H1 (cell line): ENCODE measurements around the gene IGFL2. TPM values are rescaled to one million over a fixed set of nuclear protein-coding genes. Genes with fewer than 3 reads are reported as not detected.

ENCODE experiments used
- BACH1 ChIP-seq: IDR thresholded peaks from 2 replicates; pipeline ENCODE4 v1.6.1; 2012; ENCODE audit warnings: low read length, improper control_type of control experiment
- CHD1 ChIP-seq: IDR thresholded peaks from 2 replicates; pipeline ENCODE4 v1.6.1; 2012; ENCODE audit warnings: low read depth, low read length, improper control_type of control experiment
- EGR1 ChIP-seq: IDR thresholded peaks from 2 replicates; pipeline ENCODE4 v1.6.1; 2011; ENCODE audit warnings: low read depth, low read length, borderline replicate concordance
- TAF7 ChIP-seq: optimal IDR thresholded peaks from 2 replicates; pipeline ENCODE3; 2011; ENCODE audit warnings: low read depth, mild to moderate bottlenecking, inconsistent platforms, low read length, moderate library complexity, borderline replicate concordance
- polyA plus RNA-seq, 7 experiments: library from polyadenylated mRNA; depleted of rRNA in 3 of 7; stranded (reverse) in 5 of 7; unstranded in 2 of 7; fragments of >200 nt in 5 of 7; fragments of 200-250 nt in 2 of 7; gene quantifications; 1 replicate in 5 of 7; 2 replicates in 1 of 7; 4 replicates in 1 of 7; pipeline versions ENCODE4 v1.2.1 to v1.2.3, GENCODE V29; 2011 to 2013; ENCODE audit warnings: missing spikeins in 2 of 7, mixed read lengths in 2 of 7
- total RNA-seq: library from RNA; stranded (reverse); fragmentation: NEBNext Ultra II Directional; extraction: Animal tissue kit (Norgen Biotek cat#: 25700); gene quantifications from 2 replicates; pipeline ENCODE4 v1.2.1, GENCODE V29; 2021
- TF ChIP-seq, protein P1 (sequence below), 3 experiments: IDR thresholded peaks; 1 replicate in 2 of 3; 2 replicates in 1 of 3; pipeline versions ENCODE4 v1.5.1 to v1.6.1; 2011; ENCODE audit warnings: low read length in 3 of 3, mild to moderate bottlenecking in 3 of 3, inconsistent platforms in 2 of 3, low read depth in 1 of 3, moderate library complexity in 1 of 3; ENCODE audit not compliant: insufficient read depth in 1 of 3; ENCODE audit errors: control extremely low read depth in 1 of 3

Gene IGFL2
- total and polyA plus RNA-seq, 2 of the 8 experiments (the other 6 are each of a cell fraction or from before 2014, with no cell fraction given), result not detected

DNA sequence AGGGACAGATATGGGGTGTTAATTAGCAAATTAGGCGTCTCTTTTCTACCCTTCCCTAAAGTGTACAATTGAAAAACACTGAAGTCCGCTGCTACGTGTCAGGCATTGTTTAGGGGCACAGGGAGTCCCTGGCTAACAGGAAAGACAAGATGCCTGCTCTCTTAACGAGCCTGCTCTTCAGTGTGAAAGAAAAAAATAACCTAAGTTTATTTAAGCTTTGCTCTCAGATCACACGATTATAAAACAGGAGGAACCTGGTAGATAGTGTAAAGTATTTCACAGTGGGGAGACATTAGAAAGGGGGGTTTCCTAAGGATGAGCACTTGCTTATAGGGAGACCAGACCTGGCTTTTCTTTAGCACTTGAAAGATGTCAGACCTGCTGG lies 38.7 kb downstream of the IGFL2 start (continued):
- TF ChIP-seq, protein P1, sequence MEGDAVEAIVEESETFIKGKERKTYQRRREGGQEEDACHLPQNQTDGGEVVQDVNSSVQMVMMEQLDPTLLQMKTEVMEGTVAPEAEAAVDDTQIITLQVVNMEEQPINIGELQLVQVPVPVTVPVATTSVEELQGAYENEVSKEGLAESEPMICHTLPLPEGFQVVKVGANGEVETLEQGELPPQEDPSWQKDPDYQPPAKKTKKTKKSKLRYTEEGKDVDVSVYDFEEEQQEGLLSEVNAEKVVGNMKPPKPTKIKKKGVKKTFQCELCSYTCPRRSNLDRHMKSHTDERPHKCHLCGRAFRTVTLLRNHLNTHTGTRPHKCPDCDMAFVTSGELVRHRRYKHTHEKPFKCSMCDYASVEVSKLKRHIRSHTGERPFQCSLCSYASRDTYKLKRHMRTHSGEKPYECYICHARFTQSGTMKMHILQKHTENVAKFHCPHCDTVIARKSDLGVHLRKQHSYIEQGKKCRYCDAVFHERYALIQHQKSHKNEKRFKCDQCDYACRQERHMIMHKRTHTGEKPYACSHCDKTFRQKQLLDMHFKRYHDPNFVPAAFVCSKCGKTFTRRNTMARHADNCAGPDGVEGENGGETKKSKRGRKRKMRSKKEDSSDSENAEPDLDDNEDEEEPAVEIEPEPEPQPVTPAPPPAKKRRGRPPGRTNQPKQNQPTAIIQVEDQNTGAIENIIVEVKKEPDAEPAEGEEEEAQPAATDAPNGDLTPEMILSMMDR (IDR thresholded peaks at IDR 0.05; ENCODE audit: control extremely low read depth in 1 of 3, insufficient read depth in 1 of 3, low read depth in 1 of 3, low read length in 3 of 3), result no peak
- no peak for TF ChIP-seq TAF7
- no peak for TF ChIP-seq CHD1
- TF ChIP-seq EGR1, result no peak
- no peak for TF ChIP-seq BACH1
